GM18909 (cell line): Measurements from ENCODE around the gene RSBN1L.

ENCODE experiments used
- ATAC-seq: cut with Tn5 transposase; IDR thresholded peaks from one replicate; pipeline ENCODE4 v1.9.1; 2021; ENCODE audit warnings: mild to moderate bottlenecking; ENCODE audit not compliant: unreplicated experiment, poor library complexity

Gene RSBN1L

GRCh38 chr7:77799078-77799964, 103.1 kb downstream of the RSBN1L start:
- peak; percentile 2 for ATAC-seq

GRCh38 chr7:77800158-77800557, 103.9 kb downstream of the RSBN1L start:
- peak; percentile 18 for ATAC-seq

DNA sequence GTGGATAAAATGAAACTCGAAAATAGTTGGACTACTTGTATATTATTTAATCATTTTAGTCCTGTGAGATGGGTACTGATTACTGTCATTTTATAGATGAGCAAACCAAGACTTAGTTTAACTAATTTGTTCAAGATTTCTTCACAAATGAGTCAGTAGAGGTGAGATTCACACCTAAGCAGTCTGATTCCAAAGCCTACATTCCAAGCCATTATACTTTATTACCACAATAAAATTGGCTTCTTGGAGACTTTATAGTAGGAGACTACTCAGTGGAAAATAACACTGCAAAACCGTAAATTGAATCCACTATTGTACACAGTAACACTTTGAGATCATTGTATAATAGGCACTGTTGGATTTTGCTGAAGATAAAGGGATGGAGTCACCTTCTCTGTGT, 104.5 kb downstream of the RSBN1L start:
- ATAC-seq = no peak

GRCh38 chr7:77802557-77803405, 106.5 kb downstream of the RSBN1L start:
- ATAC-seq = no peak

DNA sequence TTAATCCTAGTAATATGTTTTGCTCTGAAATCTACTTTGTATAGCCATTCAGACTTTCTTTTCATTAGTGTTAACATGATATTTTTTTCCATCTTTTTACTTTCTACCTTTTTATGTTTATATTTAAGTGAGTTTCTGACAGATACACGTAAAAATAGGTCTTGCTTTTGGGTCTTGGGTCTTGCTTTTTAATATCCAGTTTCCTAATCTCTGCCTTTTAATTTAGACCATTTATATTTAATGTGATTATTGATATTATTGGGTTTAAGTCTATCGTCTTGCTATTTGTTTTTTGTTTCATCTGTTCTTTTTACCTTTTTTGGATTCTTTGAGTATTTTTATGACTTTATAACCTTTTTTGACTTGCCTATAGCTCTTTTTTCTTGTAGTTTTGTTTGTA, 110.2 kb downstream of the RSBN1L start:
- no peak for ATAC-seq

- no peak for ATAC-seq
Observed at GRCh38 chr7:77808517-77808916, 112.3 kb downstream of the RSBN1L start.

DNA sequence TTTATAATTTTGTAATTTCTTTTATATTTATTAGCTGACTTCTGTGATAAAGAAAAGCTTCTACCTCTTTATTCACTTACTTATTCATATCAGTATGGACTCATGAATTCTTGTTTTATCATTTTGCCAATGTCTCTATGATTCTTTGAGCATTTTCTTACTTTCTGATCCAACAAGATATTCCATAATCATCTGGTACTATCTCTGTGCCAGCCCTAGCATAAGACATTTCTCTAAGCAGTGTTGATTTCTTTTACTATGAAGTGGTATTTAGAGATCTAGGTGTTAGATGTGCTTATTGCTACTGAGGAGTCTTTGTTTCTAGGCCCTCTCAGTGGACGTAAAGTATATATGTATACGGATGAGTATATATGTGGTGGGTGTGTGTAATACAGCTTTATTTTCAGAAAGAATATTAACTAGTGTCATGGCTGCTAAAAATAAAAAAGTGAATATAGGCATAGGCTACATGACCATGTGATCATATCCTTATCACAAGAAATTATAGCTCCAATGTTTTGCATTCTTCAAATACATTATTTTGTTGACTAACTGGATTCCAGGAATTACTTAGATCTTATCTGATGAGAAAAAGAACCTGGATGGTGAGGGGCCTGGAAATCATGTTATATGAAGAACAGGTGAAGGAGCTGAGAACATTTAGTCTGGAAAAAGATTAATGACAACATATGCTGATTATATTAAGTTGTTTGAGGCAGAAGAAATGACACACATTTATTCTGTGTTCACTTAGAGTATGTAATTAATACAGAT, 115.4 kb downstream of the RSBN1L start:
- ATAC-seq = no peak

- no peak for ATAC-seq
Observed at GRCh38 chr7:77812290-77812685, 116.0 kb downstream of the RSBN1L start.

DNA sequence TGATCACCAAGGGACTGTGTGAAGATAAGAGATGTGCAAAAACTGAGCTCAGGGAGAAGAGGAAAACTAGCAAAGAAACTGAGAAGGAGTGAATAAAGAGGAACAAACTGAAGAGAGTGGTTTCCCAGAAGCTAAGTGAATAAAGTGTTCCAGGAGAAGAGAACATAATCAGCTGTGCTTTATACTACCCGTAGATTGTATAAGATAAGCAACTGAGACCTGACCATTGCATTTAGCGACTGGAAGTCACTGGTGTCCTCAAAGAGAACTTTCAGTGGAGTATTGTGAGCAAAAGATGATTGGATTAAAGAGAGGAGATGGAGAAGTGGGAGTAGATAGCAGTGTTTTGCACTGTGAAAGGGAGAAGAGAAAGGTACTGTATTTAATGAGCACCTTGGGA, 116.9 kb downstream of the RSBN1L start:
- no peak for ATAC-seq

DNA sequence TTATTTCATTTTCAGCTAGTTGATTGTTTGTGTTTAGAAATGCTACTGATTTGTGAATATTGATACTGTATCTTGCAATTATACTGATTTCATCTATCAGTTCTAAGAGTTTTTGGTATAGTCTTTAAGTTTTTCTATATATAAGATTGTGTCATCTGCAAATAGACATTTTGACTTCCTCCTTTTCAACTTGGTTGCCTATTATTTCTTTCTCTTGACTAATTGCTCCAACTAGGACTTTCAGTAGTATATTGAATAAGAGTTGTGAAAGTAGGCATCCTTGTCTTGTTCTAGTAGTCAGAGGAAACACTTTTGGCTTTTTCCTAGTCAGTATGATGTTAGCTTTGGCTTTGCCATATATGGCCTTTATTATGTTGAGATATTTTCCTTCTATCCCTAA, 122.8 kb downstream of the RSBN1L start:
- no peak for ATAC-seq

DNA sequence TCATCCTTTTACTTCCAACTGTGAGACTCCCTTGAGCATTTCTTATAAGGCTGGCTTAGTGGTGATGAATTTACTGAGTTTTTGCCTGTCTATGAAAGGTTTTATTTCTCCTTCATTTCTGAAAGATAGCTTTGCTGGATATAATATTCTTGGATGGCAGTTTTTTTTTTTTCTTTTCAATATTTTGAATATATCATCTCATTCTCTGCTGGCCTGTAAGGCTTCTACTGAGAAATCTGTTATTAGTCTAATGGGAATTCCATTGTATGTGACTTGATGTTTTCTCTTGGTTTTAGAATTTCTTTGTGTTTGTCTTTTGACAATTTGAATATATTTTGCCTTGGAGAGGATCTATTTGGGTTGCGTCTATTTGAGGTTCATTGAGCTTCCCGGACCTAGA, 124.7 kb downstream of the RSBN1L start:
- no peak for ATAC-seq

DNA sequence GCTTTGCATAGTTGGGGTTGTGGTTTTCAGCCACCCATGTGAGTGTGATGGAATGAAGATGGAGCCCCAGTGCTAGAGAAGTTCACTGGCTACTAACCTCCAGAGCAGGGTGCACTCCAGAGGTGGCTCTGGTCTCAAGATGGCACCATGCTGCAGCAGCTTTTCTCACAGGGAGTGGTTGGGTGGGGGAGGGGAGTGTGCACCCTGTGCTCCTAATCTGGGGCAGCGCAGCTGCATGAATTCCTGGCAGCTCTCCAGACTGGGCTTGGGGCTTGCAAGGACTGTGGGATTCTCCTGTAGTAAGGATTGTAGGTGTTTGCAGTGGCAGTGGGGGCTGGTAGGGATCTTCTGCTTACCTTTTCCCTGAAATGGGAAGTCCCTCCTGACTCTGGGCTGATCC, 126.0 kb downstream of the RSBN1L start:
- no peak for ATAC-seq

DNA sequence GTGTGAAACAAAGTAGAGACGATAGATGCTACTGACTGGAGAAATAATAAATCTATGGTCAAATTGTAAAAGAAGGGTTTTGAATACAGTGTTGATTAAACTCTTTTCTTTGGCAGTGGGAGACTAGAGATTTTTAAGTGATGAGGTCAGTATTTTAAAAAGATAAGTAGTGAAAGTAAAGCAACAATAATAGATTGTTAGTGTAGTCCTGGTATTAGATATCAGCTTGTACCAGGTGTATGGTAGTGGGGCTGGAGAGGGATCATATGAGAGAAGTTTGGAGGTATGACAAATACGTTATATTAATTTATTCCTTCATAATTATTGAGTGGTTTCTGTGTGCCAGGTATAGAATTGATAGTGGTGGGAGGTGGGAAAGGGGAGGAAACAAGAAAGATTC, 127.5 kb downstream of the RSBN1L start:
- ATAC-seq = no peak

- ATAC-seq = no peak
Observed at GRCh38 chr7:77824636-77825035, 128.4 kb downstream of the RSBN1L start.

DNA sequence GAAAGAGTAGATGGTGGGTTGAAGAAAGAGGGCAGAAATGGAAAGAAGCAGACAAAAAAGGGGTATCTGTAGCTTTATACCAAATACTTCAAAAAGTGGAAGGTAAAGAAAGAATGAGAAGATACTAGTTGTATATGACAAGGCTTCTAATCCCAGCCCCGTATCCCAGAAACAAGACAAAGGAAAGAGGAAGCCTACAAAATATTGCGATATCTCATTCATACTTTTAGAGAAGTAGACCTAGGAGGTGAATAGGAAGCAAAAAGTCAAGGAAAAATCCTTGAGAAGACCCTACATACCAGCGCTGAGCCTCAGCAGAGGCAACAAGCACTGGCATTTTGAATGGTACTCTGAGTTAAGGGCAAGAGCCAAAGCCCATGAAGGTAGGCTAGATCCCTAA, 128.9 kb downstream of the RSBN1L start:
- no peak for ATAC-seq

GRCh38 chr7:77826300-77826699, 130.0 kb downstream of the RSBN1L start:
- no peak for ATAC-seq

DNA sequence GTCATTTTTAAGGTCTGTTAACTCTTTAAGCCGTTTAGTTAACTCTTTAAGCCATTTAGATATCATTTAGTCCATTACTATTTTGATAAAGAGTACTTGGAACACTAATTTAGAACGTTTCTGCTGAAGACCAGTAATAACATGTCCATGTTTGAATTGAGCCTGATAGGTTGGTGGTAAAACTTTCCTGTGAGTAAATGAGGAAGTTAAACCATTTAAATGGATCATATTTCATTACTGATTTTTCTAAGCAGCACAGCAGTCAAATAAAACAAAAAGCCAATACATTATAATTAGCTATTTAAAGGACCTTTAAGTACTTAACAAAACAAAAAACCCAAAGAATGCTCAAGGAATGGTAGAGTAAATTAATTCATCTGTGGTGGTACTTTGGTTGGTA, 131.7 kb downstream of the RSBN1L start:
- ATAC-seq = no peak

- no peak for ATAC-seq
Observed at GRCh38 chr7:77830649-77831355, 134.5 kb downstream of the RSBN1L start.

DNA sequence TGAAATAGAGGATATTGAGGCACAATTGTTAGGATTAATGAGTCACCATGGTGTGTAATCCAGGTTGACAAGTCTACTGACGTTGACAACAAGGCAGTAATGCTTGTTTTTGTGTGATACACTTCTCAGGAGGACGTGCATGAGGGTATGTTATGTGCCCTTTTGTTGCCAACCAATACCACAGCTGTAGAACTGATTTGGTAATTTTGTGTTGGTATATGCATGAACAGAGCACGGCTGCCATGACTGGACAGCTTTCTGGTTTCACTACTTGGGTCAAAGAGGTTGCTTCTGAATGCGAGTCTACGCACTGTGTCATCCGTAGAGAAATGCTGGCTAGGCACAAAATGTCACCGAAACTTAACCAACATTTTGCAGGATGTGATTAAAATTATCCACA, 135.2 kb downstream of the RSBN1L start:
- ATAC-seq = no peak

GRCh38 chr7:77831953-77832352, 135.7 kb downstream of the RSBN1L start:
- ATAC-seq = no peak
